H1 (cell line): ENCODE data around the gene COPS6. TPM values are rescaled to one million over a fixed set of nuclear protein-coding genes. Genes with fewer than 3 reads are reported as not detected.
A peak's percentile ranks its signal among the peaks of the same experiment; 100 is the strongest.

Source experiments
- CTCF ChIA-PET: fragments of 300-600 bp; sonication (Branson Sonifier 250); formaldehyde crosslinking; loops from one replicate; lab custom pipeline; 2021; ENCODE audit not compliant: partially characterized antibody; lab: Charles Lee
- POLR2A ChIA-PET: fragments of 300-600 bp; sonication (Branson Sonifier 250); formaldehyde crosslinking; loops from one replicate; lab custom pipeline; 2021; ENCODE audit warnings: inconsistent platforms; ENCODE audit not compliant: partially characterized antibody; lab: Charles Lee
- DNase-seq, 2 experiments: peaks; one replicate each; pipeline versions ENCODE4 v3.0.0 to v3.0.0-alpha.2; 2010 to 2022; ENCODE audit warnings: low spot score in 2 of 2, low read depth in 1 of 2, mixed read lengths in 1 of 2
- FAIRE-seq: peaks from 2 replicates; lab custom pipeline; 2011; peaks lifted over from hg19 to GRCh38; lab: Jason Lieb, UNC
- H2AFZ ChIP-seq: 2 replicates; pipeline ENCODE4 v1.8.1; 2012; ENCODE audit warnings: low read length, inconsistent platforms
- H2AK5ac ChIP-seq: 2 replicates; pipeline ENCODE4 v1.6.1; 2013; ENCODE audit warnings: low read depth, low read length
- H2BK120ac ChIP-seq: replicated peaks from 2 replicates; pipeline ENCODE3; 2013; ENCODE audit warnings: low read depth, low read length, inconsistent platforms
- H2BK12ac ChIP-seq: 2 replicates; pipeline ENCODE4 v1.6.1; 2013; ENCODE audit warnings: low read depth, low read length
- H2BK15ac ChIP-seq: 2 replicates; pipeline ENCODE4 v1.6.1; 2013; ENCODE audit warnings: low read length
- H2BK20ac ChIP-seq: 2 replicates; pipeline ENCODE4 v1.6.1; 2013; ENCODE audit warnings: low read length
- H2BK5ac ChIP-seq: 2 replicates; pipeline ENCODE4 v1.6.1; 2013; ENCODE audit warnings: low read depth, low read length
- H3K14ac ChIP-seq: 2 replicates; pipeline ENCODE4 v1.6.1; 2013; ENCODE audit warnings: inconsistent platforms; ENCODE audit not compliant: insufficient read length
- H3K18ac ChIP-seq: 2 replicates; pipeline ENCODE4 v1.6.1; 2013; ENCODE audit warnings: low read length; ENCODE audit errors: extremely low read depth
- H3K23ac ChIP-seq: 2 replicates; pipeline ENCODE4 v1.6.1; 2013; ENCODE audit warnings: inconsistent platforms; ENCODE audit not compliant: insufficient read length
- H3K23me2 ChIP-seq: 2 replicates; pipeline ENCODE4 v1.6.1; 2013; ENCODE audit warnings: low read depth, low read length
- H3K27ac ChIP-seq: 2 replicates; pipeline ENCODE4 v1.6.1; 2011; ENCODE audit warnings: low read depth, low read length, inconsistent platforms
- H3K27me3 ChIP-seq, 4 experiments: replicated peaks in 1 of 4; 1 replicate in 1 of 4; 2 replicates in 3 of 4; pipeline versions ENCODE4 v1.6.1 to v1.8.1; 2011 to 2013; ENCODE audit warnings: low read length in 3 of 4, mild to moderate bottlenecking in 3 of 4, inconsistent platforms in 2 of 4, mixed read lengths in 2 of 4, moderate library complexity in 1 of 4; ENCODE audit not compliant: control insufficient read depth in 3 of 4, insufficient read depth in 3 of 4; ENCODE audit errors: extremely low read depth in 1 of 4
- H3K36me3 ChIP-seq, 4 experiments: 2 replicates each; pipeline versions ENCODE4 v1.6.1 to v1.8.1; 2011 to 2013; ENCODE audit warnings: mild to moderate bottlenecking in 4 of 4, low read length in 3 of 4, moderate library complexity in 2 of 4, control low read depth in 1 of 4, inconsistent platforms in 1 of 4; ENCODE audit not compliant: insufficient read depth in 4 of 4, control insufficient read depth in 2 of 4
- H3K4ac ChIP-seq: replicated peaks from 2 replicates; pipeline ENCODE3; 2013; ENCODE audit warnings: low read length, low read depth, mixed read lengths, inconsistent platforms; ENCODE audit not compliant: insufficient read length
- H3K4me1 ChIP-seq, 4 experiments: replicated peaks in 1 of 4; 1 replicate in 1 of 4; 2 replicates in 3 of 4; pipeline versions ENCODE4 v1.6.1 to v1.8.1; 2011 to 2013; ENCODE audit warnings: low read length in 3 of 4, inconsistent platforms in 2 of 4, mixed read lengths in 1 of 4; ENCODE audit not compliant: insufficient read depth in 4 of 4, control insufficient read depth in 3 of 4
- H3K4me2 ChIP-seq, 2 experiments: 2 replicates each; pipeline versions ENCODE4 v1.6.1 to v1.8.1; 2011 to 2013; ENCODE audit warnings: low read depth in 2 of 2, low read length in 2 of 2, control low read depth in 1 of 2, inconsistent platforms in 1 of 2, mild to moderate bottlenecking in 1 of 2; ENCODE audit not compliant: insufficient read depth in 1 of 2
- H3K4me3 ChIP-seq, 4 experiments: fragments of 200-600, 300-600 bp in 1 of 4; sonication (generic), shearing (Covaris generic), sonication (Bioruptor Twin) in 1 of 4; 2 replicates each; pipeline versions ENCODE4 v1.5.1 to v1.8.1; 2011 to 2016; ENCODE audit warnings: low read length in 4 of 4, low read depth in 3 of 4, control low read depth in 2 of 4, inconsistent platforms in 2 of 4, mild to moderate bottlenecking in 2 of 4, mixed read lengths in 1 of 4, moderate library complexity in 1 of 4; ENCODE audit not compliant: insufficient read depth in 2 of 4; ENCODE audit errors: extremely low read depth in 1 of 4
- H3K56ac ChIP-seq: replicated peaks from 2 replicates; pipeline ENCODE3; 2013; ENCODE audit warnings: low read depth, mild to moderate bottlenecking, mixed read lengths, low read length, inconsistent platforms; ENCODE audit not compliant: insufficient read length
- H3K79me1 ChIP-seq: 2 replicates; pipeline ENCODE4 v1.6.1; 2013; ENCODE audit warnings: low read depth, low read length, control low read depth
- H3K79me2 ChIP-seq, 2 experiments: 2 replicates each; pipeline versions ENCODE4 v1.6.1 to v1.8.1; 2012 to 2013; ENCODE audit warnings: low read length in 2 of 2, mild to moderate bottlenecking in 2 of 2, inconsistent platforms in 1 of 2; ENCODE audit not compliant: insufficient read depth in 2 of 2, control insufficient read depth in 1 of 2
- H3K9ac ChIP-seq, 4 experiments: replicated peaks in 1 of 4; 1 replicate in 1 of 4; 2 replicates in 3 of 4; pipeline versions ENCODE4 v1.6.1 to v1.8.1; 2011 to 2013; ENCODE audit warnings: low read depth in 3 of 4, low read length in 3 of 4, control low read depth in 2 of 4, mild to moderate bottlenecking in 2 of 4, moderate library complexity in 2 of 4, inconsistent platforms in 1 of 4; ENCODE audit errors: extremely low read depth in 1 of 4
- H3K9me3 ChIP-seq, 2 experiments: 2 replicates each; pipeline versions ENCODE4 v1.6.1 to v1.8.1; 2012 to 2013; ENCODE audit warnings: mild to moderate bottlenecking in 2 of 2, moderate library complexity in 2 of 2, control low read depth in 1 of 2, inconsistent platforms in 1 of 2, low read depth in 1 of 2, low read length in 1 of 2, mixed read lengths in 1 of 2; ENCODE audit not compliant: insufficient read depth in 2 of 2
- H4K20me1 ChIP-seq, 2 experiments: replicated peaks in 1 of 2; 2 replicates each; pipeline versions ENCODE3 to v1.8.1; 2011 to 2013; ENCODE audit warnings: inconsistent platforms in 2 of 2, low read length in 2 of 2, mild to moderate bottlenecking in 1 of 2; ENCODE audit not compliant: insufficient read depth in 2 of 2, control insufficient read depth in 1 of 2
- H4K5ac ChIP-seq: 2 replicates; pipeline ENCODE4 v1.6.1; 2013; ENCODE audit warnings: low read length, low read depth, mixed read lengths, inconsistent platforms; ENCODE audit not compliant: insufficient read length
- H4K8ac ChIP-seq: 2 replicates; pipeline ENCODE4 v1.8.0; 2013; ENCODE audit warnings: mild to moderate bottlenecking, moderate library complexity, low read length, inconsistent platforms; ENCODE audit not compliant: insufficient read depth; ENCODE audit errors: extremely low read depth
- H4K91ac ChIP-seq: replicated peaks from 2 replicates; pipeline ENCODE3; 2013; ENCODE audit warnings: low read length, mixed read lengths, inconsistent platforms; ENCODE audit not compliant: insufficient read length
- CHD2 ChIP-seq: IDR thresholded peaks from 2 replicates; pipeline ENCODE4 v1.6.1; 2012; ENCODE audit warnings: low read length, improper control_type of control experiment
- CREB1 ChIP-seq: IDR thresholded peaks from 2 replicates; pipeline ENCODE4 v1.6.1; 2012; ENCODE audit warnings: inconsistent platforms
- EZH2 ChIP-seq: fragments of 200-600 bp; sonication (generic); IDR thresholded peaks from 2 replicates; pipeline ENCODE4 v1.7.1; 2012; ENCODE audit warnings: low read depth, mild to moderate bottlenecking, moderate library complexity, low read length, inconsistent platforms; ENCODE audit not compliant: severe bottlenecking
- FOSL1 ChIP-seq: IDR thresholded peaks from 2 replicates; pipeline ENCODE4 v1.6.1; 2011; ENCODE audit warnings: mild to moderate bottlenecking, low read depth, low read length, moderate library complexity; ENCODE audit not compliant: insufficient read depth
- KDM1A ChIP-seq: fragments of 200-600, 300-600 bp; sonication (generic); IDR thresholded peaks from 2 replicates; pipeline ENCODE4 v1.7.1; 2016; ENCODE audit warnings: mild to moderate bottlenecking, low read length, borderline replicate concordance
- NRF1 ChIP-seq: IDR thresholded peaks from 2 replicates; pipeline ENCODE4 v1.6.1; 2011; ENCODE audit warnings: mild to moderate bottlenecking, low read depth, low read length, improper control_type of control experiment
- POLR2A ChIP-seq, 2 experiments: IDR thresholded peaks; 1 replicate in 1 of 2; 2 replicates in 1 of 2; pipeline ENCODE4 v1.6.1; 2011; ENCODE audit warnings: low read depth in 2 of 2, low read length in 2 of 2, mild to moderate bottlenecking in 2 of 2; ENCODE audit errors: control extremely low read depth in 1 of 2
- POLR2AphosphoS5 ChIP-seq: IDR thresholded peaks from 2 replicates; pipeline ENCODE4 v1.6.1; 2011; ENCODE audit warnings: low read depth, low read length
- SAP30 ChIP-seq: fragments of 300-600 bp; sonication (generic); IDR thresholded peaks from 2 replicates; pipeline ENCODE4 v1.7.1; 2012; ENCODE audit warnings: low read length, moderate library complexity, mild to moderate bottlenecking, inconsistent platforms; ENCODE audit not compliant: insufficient read depth, insufficient replicate concordance
- SIRT6 ChIP-seq: IDR thresholded peaks from one replicate; pipeline ENCODE4 v1.7.1; 2012; ENCODE audit warnings: low read length, inconsistent platforms
- WGBS, 2 experiments: shearing (Covaris generic) in 1 of 2; methylation state at CpG; one replicate each; pipeline versions ENCODE4 v1.1.6 to v1.1.7; 2013 to 2015; ENCODE audit warnings: low lambda C conversion rate in 2 of 2, mixed read lengths in 2 of 2, inconsistent platforms in 1 of 2, low coverage in 1 of 2, missing lambda C conversion rate in 1 of 2; ENCODE audit not compliant: insufficient replicate concordance in 2 of 2, insufficient coverage in 1 of 2, insufficient read length in 1 of 2; ENCODE audit errors: extremely low coverage in 1 of 2, missing lambda C conversion rate in 1 of 2; 5-methylcytosine and 5-hydroxymethylcytosine counted together
- polyA plus RNA-seq, 7 experiments: library from polyadenylated mRNA; depleted of rRNA in 3 of 7; stranded (reverse) in 5 of 7; unstranded in 2 of 7; fragments of >200 nt in 5 of 7; fragments of 200-250 nt in 2 of 7; gene quantifications; 1 replicate in 5 of 7; 2 replicates in 1 of 7; 4 replicates in 1 of 7; pipeline versions ENCODE4 v1.2.1 to v1.2.3, GENCODE V29; 2011 to 2013; ENCODE audit warnings: missing spikeins in 2 of 7, mixed read lengths in 2 of 7
- total RNA-seq: library from RNA; stranded (reverse); fragmentation: NEBNext Ultra II Directional; extraction: Animal tissue kit (Norgen Biotek cat#: 25700); gene quantifications from 2 replicates; pipeline ENCODE4 v1.2.1, GENCODE V29; 2021
- TF ChIP-seq, protein P1 (sequence below): IDR thresholded peaks from 2 replicates; pipeline ENCODE4 v1.6.1; 2011; ENCODE audit warnings: low read length, improper control_type of control experiment
- TF ChIP-seq, protein P2 (sequence below): IDR thresholded peaks from 2 replicates; pipeline ENCODE4 v1.6.1; 2012; ENCODE audit warnings: low read length, inconsistent platforms

The COPS6 gene
- total and polyA plus RNA-seq, 2 of the 8 experiments (the other 6 are each of a cell fraction or from before 2014, with no cell fraction given), result 127 to 225 TPM

DNA sequence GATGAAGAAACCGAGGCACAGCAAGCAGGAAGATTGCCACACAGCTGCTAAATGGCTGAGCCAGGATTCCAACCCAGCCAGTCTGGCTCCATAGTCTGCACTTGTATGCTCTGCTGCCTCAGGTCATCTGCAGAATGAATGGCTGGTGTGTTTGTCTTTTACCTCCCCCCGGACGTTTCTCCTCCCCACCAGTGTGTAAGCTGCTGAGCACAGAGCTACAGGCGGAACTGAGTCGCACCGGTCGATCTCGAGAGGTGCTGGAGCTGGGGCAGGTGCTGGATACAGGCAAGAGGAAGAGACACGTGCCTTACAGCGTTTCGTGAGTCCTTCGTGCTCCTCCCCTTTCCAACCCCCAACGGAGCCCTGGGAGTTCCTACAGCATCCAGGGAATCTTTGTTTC is 33.3 kb downstream of the COPS6 start:
- Histone ChIP-seq H3K23me2 (peaks cover 8% of the 10 kb centered on the region), H3K4me3 (no peak overlapping the region), H3K79me2 (peaks cover 0 to 6% of the 10 kb centered on the region in 2 experiments; a peak in 1 of 4 replicates), H3K27me3 (no peaks in the 10 kb centered on the region), H3K23ac (no peak overlapping the region), H2AK5ac (no peak overlapping the region), H3K56ac (no peak overlapping the region), H3K18ac (no peak overlapping the region), H3K36me3 (no peaks in the 10 kb centered on the region), H3K27ac (no peak overlapping the region), H3K9me3 (no peaks in the 10 kb centered on the region), H2BK20ac (no peak overlapping the region), H2AFZ (no peak overlapping the region), H3K4ac (no peak overlapping the region), H4K8ac (no peak overlapping the region), H3K4me2 (no peak overlapping the region), H3K14ac (no peak overlapping the region), H4K20me1 (no peaks in the 10 kb centered on the region), H2BK15ac (no peak overlapping the region), H2BK5ac (0 out of 2 replicates have a peak overlapping the region, but pooled peaks have one; percentile 35), H4K91ac (no peak overlapping the region), H3K4me1 (peaks cover 0 to 5% (median 1%) of the 10 kb centered on the region in 4 experiments; a peak in 4 of 7 replicates), H3K79me1 (0 out of 2 replicates have a peak, but pooled peaks cover 2% of the 10 kb centered on the region), H2BK120ac (no peak overlapping the region), H2BK12ac (no peak overlapping the region), H4K5ac (no peak overlapping the region), H3K9ac (no peak overlapping the region; a peak in 2 of 7 replicates)
- DNase-seq (no peak), FAIRE-seq (no peak)
- WGBS, 2 experiments, result 81% methylated on average over 10 of the region's 13 CpGs; no CpG with 5 or more reads in 1 of the 2 experiments
- ChIA-PET POLR2A (interaction anchor here (0.8 to 19.1 kb wide), 5 partner anchors 10 to 66 kb away, joined by 3 to 414 read pairs (median 8); partner anchors contain the start of genes AP4M1 and MCM7), CTCF (interaction anchor here (0.6 to 5.3 kb wide), 6 partner anchors 8 to 490 kb away, joined by 3 to 24 read pairs (median 4); no protein-coding TSS in a partner anchor)
- TF ChIP-seq POLR2A (IDR thresholded peaks at IDR 0.05; ENCODE audit: control extremely low read depth in 1 of 2, low read depth in 2 of 2, low read length in 2 of 2), result no peak
- TF ChIP-seq POLR2AphosphoS5, result no peak
- TF ChIP-seq EZH2, result no peak
- TF ChIP-seq NRF1, result no peak
- no peak for TF ChIP-seq CREB1
- no peak for TF ChIP-seq CHD2
- no peak for TF ChIP-seq FOSL1
- TF ChIP-seq KDM1A, result no peak
- TF ChIP-seq, protein P1, sequence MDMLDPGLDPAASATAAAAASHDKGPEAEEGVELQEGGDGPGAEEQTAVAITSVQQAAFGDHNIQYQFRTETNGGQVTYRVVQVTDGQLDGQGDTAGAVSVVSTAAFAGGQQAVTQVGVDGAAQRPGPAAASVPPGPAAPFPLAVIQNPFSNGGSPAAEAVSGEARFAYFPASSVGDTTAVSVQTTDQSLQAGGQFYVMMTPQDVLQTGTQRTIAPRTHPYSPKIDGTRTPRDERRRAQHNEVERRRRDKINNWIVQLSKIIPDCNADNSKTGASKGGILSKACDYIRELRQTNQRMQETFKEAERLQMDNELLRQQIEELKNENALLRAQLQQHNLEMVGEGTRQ, result no peak
- TF ChIP-seq, protein P2, sequence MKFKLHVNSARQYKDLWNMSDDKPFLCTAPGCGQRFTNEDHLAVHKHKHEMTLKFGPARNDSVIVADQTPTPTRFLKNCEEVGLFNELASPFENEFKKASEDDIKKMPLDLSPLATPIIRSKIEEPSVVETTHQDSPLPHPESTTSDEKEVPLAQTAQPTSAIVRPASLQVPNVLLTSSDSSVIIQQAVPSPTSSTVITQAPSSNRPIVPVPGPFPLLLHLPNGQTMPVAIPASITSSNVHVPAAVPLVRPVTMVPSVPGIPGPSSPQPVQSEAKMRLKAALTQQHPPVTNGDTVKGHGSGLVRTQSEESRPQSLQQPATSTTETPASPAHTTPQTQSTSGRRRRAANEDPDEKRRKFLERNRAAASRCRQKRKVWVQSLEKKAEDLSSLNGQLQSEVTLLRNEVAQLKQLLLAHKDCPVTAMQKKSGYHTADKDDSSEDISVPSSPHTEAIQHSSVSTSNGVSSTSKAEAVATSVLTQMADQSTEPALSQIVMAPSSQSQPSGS, result no peak
- TF ChIP-seq SIRT6, result no peak
- no peak for TF ChIP-seq SAP30
